GM19324 (cell line): ENCODE data around the gene PSMG2.

Experiments used
- ATAC-seq: cut with Tn5 transposase; IDR thresholded peaks from one replicate; pipeline ENCODE4 v1.9.1; 2021; ENCODE audit warnings: mild to moderate bottlenecking, moderate library complexity; ENCODE audit not compliant: unreplicated experiment, low FRiP score

Gene PSMG2

GRCh38 chr18:12702221-12703095, at the start of gene PSMG2, which contains the start of gene CEP76:
Gene PSMG2 (plus strand): TSS chr18:12703042. CDS start chr18:12703108, 66 bp downstream.
Gene CEP76 (minus strand): TSS chr18:12702723. CDS start chr18:12702548, 175 bp downstream.
- ATAC-seq: peak; percentile 85

- ATAC-seq: no peak
Observed at GRCh38 chr18:12654971-12655370, 47.9 kb upstream of the PSMG2 start.

DNA sequence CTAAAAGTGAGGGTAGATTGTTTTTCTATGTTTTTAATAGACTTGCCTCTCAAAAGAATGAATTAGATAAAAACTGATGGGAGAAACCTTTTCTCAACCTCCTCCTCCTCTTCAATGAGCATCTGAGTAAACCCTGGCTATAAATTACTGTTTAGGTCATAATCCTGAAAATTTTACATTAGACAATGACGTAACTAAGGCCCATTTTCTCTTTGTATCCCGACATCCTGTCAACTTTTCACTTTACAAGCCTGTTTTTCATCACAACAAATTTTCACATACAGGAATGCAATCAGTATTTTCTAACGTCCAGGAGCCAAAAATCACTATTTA, 46.3 kb upstream of the PSMG2 start:
- ATAC-seq: no peak

- peak; percentile 31 for ATAC-seq
Observed at GRCh38 chr18:12656938-12657683, 45.7 kb upstream of the PSMG2 start.

DNA sequence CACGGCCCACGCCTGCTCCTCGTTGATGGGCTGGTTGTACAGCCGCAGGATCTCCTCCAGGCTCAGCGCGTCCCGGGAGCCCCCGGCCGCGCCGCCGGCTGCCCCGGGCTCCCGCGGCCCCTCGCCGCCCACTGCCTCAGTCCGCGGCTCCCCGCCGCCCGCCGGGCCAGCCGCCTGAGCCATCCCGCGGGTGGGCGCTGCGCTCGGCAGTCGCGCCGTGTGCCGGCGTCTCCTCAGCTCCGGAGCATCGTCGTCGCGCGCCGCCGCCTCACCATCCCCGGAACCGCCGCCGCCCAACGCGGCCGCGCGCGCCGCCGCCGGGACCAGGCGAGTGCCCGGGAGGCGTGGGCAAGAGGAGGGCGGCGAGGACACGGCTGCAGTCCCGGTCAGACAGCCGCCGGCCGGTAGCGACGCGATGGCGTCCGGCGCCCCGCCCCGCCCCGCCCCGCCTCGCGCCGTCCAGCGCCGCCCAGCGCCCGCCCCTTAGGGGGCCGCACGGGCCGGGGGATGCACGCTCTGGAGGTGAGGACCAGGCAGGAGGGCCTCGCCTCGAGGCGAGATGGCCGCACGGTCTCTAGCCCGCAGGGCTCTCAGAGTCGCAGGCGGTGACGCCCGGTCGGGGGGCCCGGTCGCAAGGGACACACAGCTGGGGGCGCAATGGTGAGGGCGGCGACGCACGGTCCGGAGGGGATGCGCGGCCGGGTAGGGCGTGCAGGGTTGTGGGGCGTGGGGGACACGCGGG, 45.0 kb upstream of the PSMG2 start, which contains the start of gene SPIRE1:
Gene SPIRE1 (minus strand): TSS at position 424 of the 742 bp plus-strand sequence. CDS start 241 bp downstream, at position 183.
- ATAC-seq: peak; percentile 75

GRCh38 chr18:12658426-12659138, 44.3 kb upstream of the PSMG2 start:
- no peak for ATAC-seq

DNA sequence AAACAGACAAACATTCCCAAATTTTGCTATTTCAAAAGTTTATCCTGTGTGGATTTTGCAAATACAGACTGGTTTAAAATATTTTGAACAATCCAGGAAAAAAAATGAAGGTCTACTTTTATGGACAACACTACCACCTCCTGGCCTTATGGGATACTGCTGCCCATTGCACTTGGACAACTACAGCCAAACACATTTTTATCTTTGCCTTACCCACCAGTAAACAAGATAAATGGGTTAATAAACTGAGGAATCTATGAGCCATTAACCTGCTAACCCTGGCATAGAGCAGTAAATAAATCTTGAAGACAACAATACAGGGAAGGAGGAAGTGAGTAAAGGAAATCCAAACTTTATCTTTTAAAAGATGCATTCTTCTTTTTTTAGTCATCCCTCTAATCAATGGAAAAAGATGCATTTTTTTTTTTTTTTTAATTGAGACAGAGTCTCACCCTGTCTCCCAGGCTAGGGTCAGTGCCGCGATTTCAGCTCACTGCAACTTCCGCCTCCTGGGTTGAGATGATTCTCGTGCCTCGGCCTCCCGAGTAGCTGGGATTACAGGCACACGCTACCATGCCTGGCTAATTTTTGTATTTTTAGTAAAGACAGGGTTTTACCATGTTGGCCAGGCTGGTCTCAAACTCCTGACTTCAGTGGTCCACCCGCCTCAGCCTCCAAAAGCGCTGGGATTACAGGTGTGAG, 42.8 kb upstream of the PSMG2 start:
- ATAC-seq: no peak

- ATAC-seq: no peak
Observed at GRCh38 chr18:12668041-12668440, 34.8 kb upstream of the PSMG2 start.

DNA sequence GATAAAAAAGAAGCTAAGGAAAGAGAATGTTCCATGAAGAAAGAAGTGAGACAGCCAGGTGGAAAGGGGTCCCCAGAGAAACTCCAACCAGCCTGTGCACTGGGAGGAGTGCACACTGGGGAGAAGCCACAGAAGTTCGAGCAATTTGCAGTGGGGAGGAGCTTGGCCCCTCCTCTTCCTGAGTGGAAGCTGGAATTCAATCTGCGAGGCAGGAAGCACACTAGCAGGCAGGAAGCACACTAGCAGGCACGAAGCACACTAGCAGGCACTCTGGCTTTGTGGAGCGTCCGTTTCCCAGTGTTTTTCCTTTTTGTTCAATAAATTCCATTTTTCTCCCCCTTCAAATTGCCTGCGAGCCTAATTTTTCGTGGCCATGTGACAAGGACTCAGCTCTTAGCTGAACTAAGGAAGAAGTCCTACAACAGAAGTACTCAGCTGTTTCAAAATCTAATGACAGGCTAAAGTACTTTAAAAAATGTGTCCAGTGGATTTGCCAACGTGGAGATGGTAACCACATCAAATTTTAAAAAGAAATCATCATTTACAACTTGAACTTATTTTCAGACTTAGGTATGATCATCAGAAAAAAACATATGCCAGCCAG, 23.6 kb upstream of the PSMG2 start:
- no peak for ATAC-seq

GRCh38 chr18:12686100-12686499, 16.7 kb upstream of the PSMG2 start:
- no peak for ATAC-seq

- ATAC-seq: no peak
Observed at GRCh38 chr18:12689256-12689850, 13.5 kb upstream of the PSMG2 start.

GRCh38 chr18:12692206-12692605, 10.6 kb upstream of the PSMG2 start:
- no peak for ATAC-seq

- ATAC-seq: no peak
Observed at GRCh38 chr18:12694032-12694431, 8.8 kb upstream of the PSMG2 start.

DNA sequence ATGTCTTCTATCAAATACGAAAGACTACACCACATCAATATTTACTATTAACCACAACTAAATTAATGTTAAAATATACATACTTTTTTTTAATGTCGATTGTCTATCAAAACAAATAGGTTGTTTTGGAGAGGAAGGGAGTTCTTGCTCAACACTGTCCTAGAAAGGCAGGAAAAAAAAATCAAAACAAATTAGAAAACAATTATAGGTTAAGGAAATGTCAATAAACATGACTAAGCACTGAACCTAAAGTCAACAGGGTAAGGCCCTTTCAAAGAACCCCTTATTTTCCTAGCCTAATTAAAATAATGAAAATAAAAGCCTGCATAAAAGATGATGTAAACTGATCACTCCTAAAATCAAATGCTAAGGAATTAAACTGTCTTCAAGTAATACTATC, 3.1 kb upstream of the PSMG2 start:
- no peak for ATAC-seq

- no peak for ATAC-seq
Observed at GRCh38 chr18:12701161-12701560, 1.7 kb upstream of the PSMG2 start.

DNA sequence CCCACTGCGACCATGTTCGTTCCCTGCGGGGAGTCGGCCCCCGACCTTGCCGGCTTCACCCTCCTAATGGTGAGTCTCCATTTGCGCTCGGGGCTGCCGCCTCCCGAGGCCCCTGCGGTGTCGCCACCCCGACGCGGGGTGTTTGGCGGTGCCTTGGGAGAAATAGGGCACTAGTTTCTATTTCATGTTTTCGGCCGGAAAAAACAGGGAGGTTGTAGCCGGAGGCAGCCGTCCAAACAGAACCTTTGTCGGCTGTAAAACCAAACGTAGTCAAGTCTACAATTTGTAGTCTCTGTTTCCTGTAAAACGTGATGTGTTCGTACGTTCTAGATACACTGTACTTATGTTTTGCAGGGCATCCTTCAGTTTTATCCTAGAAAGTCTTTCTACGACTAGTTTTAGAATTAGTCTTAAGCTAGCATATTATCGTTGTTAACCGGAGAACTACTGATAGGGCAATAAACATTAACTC, 290 bp downstream of the PSMG2 start:
- ATAC-seq: peak; percentile 0

DNA sequence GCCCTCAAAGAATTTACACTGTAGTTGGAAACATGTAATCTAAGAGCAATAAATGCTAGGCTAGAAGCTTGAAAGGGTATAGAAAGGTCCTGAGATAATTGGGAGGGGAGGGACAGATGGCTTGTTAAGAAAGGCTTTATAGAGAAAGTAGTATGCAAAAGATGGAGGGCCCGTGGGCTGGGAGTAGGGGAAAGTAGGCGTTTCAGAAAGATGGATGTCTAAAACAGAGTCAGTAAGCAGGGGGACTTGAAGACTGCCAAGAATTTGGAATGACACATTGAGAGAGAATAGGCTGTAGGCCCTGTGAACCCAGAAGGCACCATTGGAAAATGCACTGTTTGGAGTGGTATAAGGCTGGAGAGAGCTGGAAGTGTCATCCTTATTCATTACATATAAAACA, 822 bp downstream of the PSMG2 start:
- no peak for ATAC-seq

DNA sequence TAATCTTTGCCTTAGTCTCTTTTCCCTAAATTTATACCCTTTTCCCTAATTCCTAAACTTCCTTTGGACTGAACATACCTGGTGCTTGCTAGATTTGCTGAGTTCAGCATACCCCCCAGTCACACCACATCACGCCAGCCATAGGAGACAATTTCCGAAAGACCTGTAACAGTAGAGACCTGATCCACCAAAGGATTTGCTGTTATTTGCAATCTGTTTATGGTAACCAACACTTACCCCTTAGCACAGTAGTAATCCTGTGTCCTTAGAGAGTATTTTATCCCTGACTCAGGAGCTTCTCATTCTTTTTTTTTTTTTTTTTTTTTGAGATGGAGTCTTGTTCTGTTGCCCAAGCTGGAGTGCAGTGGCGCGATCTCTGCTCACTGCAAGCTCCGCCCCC, 8.6 kb downstream of the PSMG2 start:
- ATAC-seq: no peak
